ENCODE results near the gene KCNIP1. TPM values are rescaled to one million over a fixed set of nuclear protein-coding genes. Genes with fewer than 3 reads are reported as not detected.

Gene KCNIP1
- total and polyA plus RNA-seq, 11 donors, result 0.52 to 1.3 (median 1.2) TPM; not detected in 8

GRCh38 chr5:170709640-170710039 is 205.8 kb downstream of the KCNIP1 start:
- DNase-seq, result no peak
- 67 to 86% (median 73%) methylated on average over 6 of the region's 6 CpGs for WGBS, 4 donors
- peaks cover 0 to 10% (median 0%) of the 10 kb centered on the region in 9 donors for H3K27me3 ChIP-seq
- no peak overlapping the region for H3K4me3 ChIP-seq
- ATAC-seq, result no peak
- no peaks in the 10 kb centered on the region for H3K36me3 ChIP-seq
- TF ChIP-seq POLR2A (IDR thresholded peaks at IDR 0.05) (no peak), CTCF (IDR thresholded peaks at IDR 0.05) (no peak)
- H3K4me1 ChIP-seq, result no peaks in the 10 kb centered on the region
- peaks cover 0 to 10% (median 0%) of the 10 kb centered on the region in 12 donors for H3K9me3 ChIP-seq
- no peak overlapping the region for H3K27ac ChIP-seq
- intact Hi-C loops (cut with DNase I), result no loop called here

GRCh38 chr5:170711300-170711699 is 207.5 kb downstream of the KCNIP1 start:
- 81 to 95% (median 84%) methylated on average over 4 of the region's 4 CpGs for WGBS, 4 donors
- intact Hi-C loops (cut with DNase I), result no loop called here
- no peaks in the 10 kb centered on the region for H3K4me1 ChIP-seq
- peaks cover 0 to 10% (median 0%) of the 10 kb centered on the region in 9 donors for H3K27me3 ChIP-seq
- DNase-seq, result no peak
- ATAC-seq, result no peak
- H3K4me3 ChIP-seq, result no peak overlapping the region
- no peaks in the 10 kb centered on the region for H3K36me3 ChIP-seq
- peaks cover 0 to 10% (median 0%) of the 10 kb centered on the region in 12 donors for H3K9me3 ChIP-seq
- no peak overlapping the region for H3K27ac ChIP-seq
- TF ChIP-seq POLR2A (IDR thresholded peaks at IDR 0.05), result no peak
- no peak for TF ChIP-seq CTCF (IDR thresholded peaks at IDR 0.05)

GRCh38 chr5:170715141-170715540 is 211.3 kb downstream of the KCNIP1 start:
- Histone ChIP-seq H3K36me3 (no peaks in the 10 kb centered on the region), H3K27me3 (peaks cover 0 to 5% (median 0%) of the 10 kb centered on the region in 9 donors), H3K4me3 (no peak overlapping the region), H3K9me3 (no peaks in the 10 kb centered on the region), H3K4me1 (no peaks in the 10 kb centered on the region), H3K27ac (no peak overlapping the region)
- intact Hi-C loops (cut with DNase I), result no loop called here
- 89 to 97% (median 93%) methylated on average over 5 of the region's 5 CpGs for WGBS, 4 donors
- DNase-seq, result no peak
- TF ChIP-seq POLR2A (IDR thresholded peaks at IDR 0.05) (no peak), CTCF (IDR thresholded peaks at IDR 0.05) (no peak)
- ATAC-seq, result no peak

GRCh38 chr5:170716396-170716795 is 212.6 kb downstream of the KCNIP1 start:
- 45 to 53% (median 50%) methylated on average over 4 of the region's 4 CpGs for WGBS, 4 donors
- no peak for DNase-seq
- H3K4me3 ChIP-seq, result no peak overlapping the region
- TF ChIP-seq POLR2A (IDR thresholded peaks at IDR 0.05) (no peak), CTCF (IDR thresholded peaks at IDR 0.05) (no peak)
- ATAC-seq, result no peak
- no peaks in the 10 kb centered on the region for H3K36me3 ChIP-seq
- H3K9me3 ChIP-seq, result no peaks in the 10 kb centered on the region
- H3K27ac ChIP-seq, result no peak overlapping the region
- no peaks in the 10 kb centered on the region for H3K4me1 ChIP-seq
- intact Hi-C loops (cut with DNase I), result no loop called here
- H3K27me3 ChIP-seq, result peaks cover 0 to 5% (median 0%) of the 10 kb centered on the region in 9 donors

Measured in heart left ventricle (tissue), 16 donors.